GM19455 (cell line): ENCODE measurements around the gene DISC1.

Source experiments
- ATAC-seq: cut with Tn5 transposase; IDR thresholded peaks from one replicate; pipeline ENCODE4 v1.9.1; 2021; ENCODE audit not compliant: unreplicated experiment

The DISC1 gene

GRCh38 chr1:231844986-231845502 lies 218.5 kb downstream of the DISC1 start:
- ATAC-seq: no peak

GRCh38 chr1:231847612-231848397 lies 221.2 kb downstream of the DISC1 start:
- ATAC-seq: no peak

- ATAC-seq: no peak
Observed at GRCh38 chr1:231849981-231850380, 223.4 kb downstream of the DISC1 start.

- ATAC-seq: no peak
Observed at GRCh38 chr1:231850786-231851185, 224.2 kb downstream of the DISC1 start.

GRCh38 chr1:231853588-231854207 lies 227.1 kb downstream of the DISC1 start:
- no peak for ATAC-seq

GRCh38 chr1:231855361-231855760 lies 228.8 kb downstream of the DISC1 start:
- no peak for ATAC-seq

GRCh38 chr1:231855926-231856325 lies 229.3 kb downstream of the DISC1 start:
- no peak for ATAC-seq

- ATAC-seq: no peak
Observed at GRCh38 chr1:231856426-231856825, 229.8 kb downstream of the DISC1 start.

- ATAC-seq: no peak
Observed at GRCh38 chr1:231856894-231857293, 230.3 kb downstream of the DISC1 start.

- no peak for ATAC-seq
Observed at GRCh38 chr1:231857609-231858135, 231.1 kb downstream of the DISC1 start.

GRCh38 chr1:231860221-231861088 lies 233.9 kb downstream of the DISC1 start:
- ATAC-seq: no peak

GRCh38 chr1:231861541-231862481 lies 235.2 kb downstream of the DISC1 start:
- no peak for ATAC-seq

- ATAC-seq: no peak
Observed at GRCh38 chr1:231862611-231863010, 236.0 kb downstream of the DISC1 start.

- no peak for ATAC-seq
Observed at GRCh38 chr1:231865331-231865730, 238.7 kb downstream of the DISC1 start.

- peak; percentile 57 for ATAC-seq
Observed at GRCh38 chr1:231866392-231867331, 240.1 kb downstream of the DISC1 start.

- no peak for ATAC-seq
Observed at GRCh38 chr1:231867607-231868006, 241.0 kb downstream of the DISC1 start.

- no peak for ATAC-seq
Observed at GRCh38 chr1:231869364-231869763, 242.8 kb downstream of the DISC1 start.

GRCh38 chr1:231871471-231871870 lies 244.9 kb downstream of the DISC1 start:
- ATAC-seq: no peak

- no peak for ATAC-seq
Observed at GRCh38 chr1:231871878-231872277, 245.3 kb downstream of the DISC1 start.
